ENCODE results near the gene TMPRSS3. TPM values are rescaled to one million over a fixed set of nuclear protein-coding genes. Genes with fewer than 3 reads are reported as not detected.

Gene TMPRSS3
- total RNA-seq, 4 donors from 2014 or later = 0.68 to 1.3 TPM; not detected in 2

GRCh38 chr21:42357307-42357706, 38.5 kb downstream of the TMPRSS3 start:
- Histone ChIP-seq H3K36me3 (no peaks in the 10 kb centered on the region), H3K9me3 (peaks cover 0 to 12% of the 10 kb centered on the region in 2 donors), H3K27ac (no peak overlapping the region), H3K4me3 (no peak overlapping the region), H3K4me1 (no peaks in the 10 kb centered on the region), H3K27me3 (no peaks in the 10 kb centered on the region)
- DNase-seq = no peak
- 34 to 58% methylated on average over 3 of the region's 3 CpGs for WGBS, 2 donors (ENCODE audit: low coverage in 1 of 2)
- TF ChIP-seq EP300 (IDR thresholded peaks at IDR 0.05; ENCODE audit: low read depth) (no peak), POLR2A (IDR thresholded peaks at IDR 0.05) (no peak), POLR2AphosphoS5 (IDR thresholded peaks at IDR 0.05) (no peak), CTCF (IDR thresholded peaks at IDR 0.05) (no peak)
- in situ Hi-C loops (cut with MboI; ENCODE audit: low pct_ligation_motif_present in 1 of 4, low pct_unique_long_range_greater_than_20kb in 1 of 4, low sequenced_read_pairs in 3 of 4) (no loop called here), intact Hi-C loops (cut with DNase I; ENCODE audit: low total_unique reads) (no loop called here)

GRCh38 chr21:42356650-42357049, 39.2 kb downstream of the TMPRSS3 start:
- Histone ChIP-seq H3K4me3 (no peak overlapping the region), H3K27me3 (no peaks in the 10 kb centered on the region), H3K36me3 (no peaks in the 10 kb centered on the region), H3K27ac (no peak overlapping the region), H3K4me1 (no peaks in the 10 kb centered on the region), H3K9me3 (peaks cover 0 to 12% of the 10 kb centered on the region in 2 donors)
- in situ Hi-C loops (cut with MboI; ENCODE audit: low pct_ligation_motif_present in 1 of 4, low pct_unique_long_range_greater_than_20kb in 1 of 4, low sequenced_read_pairs in 3 of 4) (no loop called here), intact Hi-C loops (cut with DNase I; ENCODE audit: low total_unique reads) (no loop called here)
- TF ChIP-seq CTCF (IDR thresholded peaks at IDR 0.05) (no peak), POLR2AphosphoS5 (IDR thresholded peaks at IDR 0.05) (no peak), POLR2A (IDR thresholded peaks at IDR 0.05) (no peak), EP300 (IDR thresholded peaks at IDR 0.05; ENCODE audit: low read depth) (no peak)
- 57 to 72% methylated on average over 4 to 6 of the region's 6 CpGs for WGBS, 2 donors (ENCODE audit: low coverage in 1 of 2)
- DNase-seq = no peak

GRCh38 chr21:42356046-42356445, 39.8 kb downstream of the TMPRSS3 start:
- DNase-seq = no peak
- whole genome bisulfite sequencing, 2 donors (ENCODE audit: low coverage in 1 of 2) = 91 to 100% methylated on average over 1 to 2 of the region's 2 CpGs
- no peak overlapping the region for H3K4me3 ChIP-seq
- in situ Hi-C loops (cut with MboI; ENCODE audit: low pct_ligation_motif_present in 1 of 4, low pct_unique_long_range_greater_than_20kb in 1 of 4, low sequenced_read_pairs in 3 of 4) = no loop called here
- no peaks in the 10 kb centered on the region for H3K27me3 ChIP-seq
- intact Hi-C loops (cut with DNase I; ENCODE audit: low total_unique reads) = no loop called here
- H3K27ac ChIP-seq = no peak overlapping the region
- TF ChIP-seq POLR2AphosphoS5 (IDR thresholded peaks at IDR 0.05) (no peak), POLR2A (IDR thresholded peaks at IDR 0.05) (no peak), CTCF (IDR thresholded peaks at IDR 0.05) (no peak), EP300 (IDR thresholded peaks at IDR 0.05; ENCODE audit: low read depth) (no peak)
- no peaks in the 10 kb centered on the region for H3K4me1 ChIP-seq
- H3K36me3 ChIP-seq = no peaks in the 10 kb centered on the region
- peaks cover 0 to 12% of the 10 kb centered on the region in 2 donors for H3K9me3 ChIP-seq

GRCh38 chr21:42353623-42354022, 42.2 kb downstream of the TMPRSS3 start:
- no peak for DNase-seq
- in situ Hi-C loops (cut with MboI; ENCODE audit: low pct_ligation_motif_present in 1 of 4, low pct_unique_long_range_greater_than_20kb in 1 of 4, low sequenced_read_pairs in 3 of 4) = no loop called here
- no peak overlapping the region for H3K4me3 ChIP-seq
- H3K4me1 ChIP-seq = no peaks in the 10 kb centered on the region
- no peak overlapping the region for H3K27ac ChIP-seq
- no peak for TF ChIP-seq POLR2A (IDR thresholded peaks at IDR 0.05)
- TF ChIP-seq EP300 (IDR thresholded peaks at IDR 0.05; ENCODE audit: low read depth) = no peak
- TF ChIP-seq CTCF (IDR thresholded peaks at IDR 0.05) = no peak
- no peak for TF ChIP-seq POLR2AphosphoS5 (IDR thresholded peaks at IDR 0.05)
- WGBS, 2 donors (ENCODE audit: low coverage in 1 of 2) = 83% methylated on average over 5 of the region's 5 CpGs; no CpG with 5 or more reads in 1 of the 2 donors
- H3K36me3 ChIP-seq = no peaks in the 10 kb centered on the region
- H3K27me3 ChIP-seq = no peaks in the 10 kb centered on the region
- intact Hi-C loops (cut with DNase I; ENCODE audit: low total_unique reads) = no loop called here
- peaks cover 0 to 12% of the 10 kb centered on the region in 2 donors for H3K9me3 ChIP-seq
